Measurements from ENCODE around the gene CD300LG.
"Not testable (repeated sequence)": the region's sequence is repeated elsewhere in the genome, so short reads cannot be mapped to it uniquely, and the experiment has no call there.

DNA sequence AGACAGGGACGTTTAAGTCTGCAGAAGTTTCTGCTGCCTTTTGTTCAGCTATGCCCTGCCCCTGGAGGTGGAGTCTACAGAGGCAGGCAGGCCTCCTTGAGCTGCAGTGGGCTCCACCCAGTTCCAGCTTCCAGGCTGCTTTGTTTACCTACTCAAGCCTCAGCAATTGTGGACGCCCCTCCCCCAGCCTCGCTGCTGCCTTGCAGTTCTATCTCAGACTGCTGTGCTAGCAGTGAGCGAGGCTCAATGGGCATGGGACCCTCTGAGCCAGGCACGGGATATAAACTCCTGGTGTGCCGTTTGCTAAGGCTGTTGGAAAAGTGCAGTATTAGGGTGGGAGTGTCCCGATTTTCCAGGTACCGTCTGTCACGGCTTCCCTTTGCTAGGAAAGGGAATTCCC, 49.0 kb upstream of the CD300LG start:
- TF ChIP-seq, protein P1, sequence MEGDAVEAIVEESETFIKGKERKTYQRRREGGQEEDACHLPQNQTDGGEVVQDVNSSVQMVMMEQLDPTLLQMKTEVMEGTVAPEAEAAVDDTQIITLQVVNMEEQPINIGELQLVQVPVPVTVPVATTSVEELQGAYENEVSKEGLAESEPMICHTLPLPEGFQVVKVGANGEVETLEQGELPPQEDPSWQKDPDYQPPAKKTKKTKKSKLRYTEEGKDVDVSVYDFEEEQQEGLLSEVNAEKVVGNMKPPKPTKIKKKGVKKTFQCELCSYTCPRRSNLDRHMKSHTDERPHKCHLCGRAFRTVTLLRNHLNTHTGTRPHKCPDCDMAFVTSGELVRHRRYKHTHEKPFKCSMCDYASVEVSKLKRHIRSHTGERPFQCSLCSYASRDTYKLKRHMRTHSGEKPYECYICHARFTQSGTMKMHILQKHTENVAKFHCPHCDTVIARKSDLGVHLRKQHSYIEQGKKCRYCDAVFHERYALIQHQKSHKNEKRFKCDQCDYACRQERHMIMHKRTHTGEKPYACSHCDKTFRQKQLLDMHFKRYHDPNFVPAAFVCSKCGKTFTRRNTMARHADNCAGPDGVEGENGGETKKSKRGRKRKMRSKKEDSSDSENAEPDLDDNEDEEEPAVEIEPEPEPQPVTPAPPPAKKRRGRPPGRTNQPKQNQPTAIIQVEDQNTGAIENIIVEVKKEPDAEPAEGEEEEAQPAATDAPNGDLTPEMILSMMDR (conservative IDR thresholded peaks at IDR 0.05; ENCODE audit: low read depth, low read length), result not testable (repeated sequence)
- TF ChIP-seq EZH2 (IDR thresholded peaks at IDR 0.05; ENCODE audit: borderline replicate concordance, low read depth, low read length, poor library complexity, severe bottlenecking), result not testable (repeated sequence)
